Measurements from ENCODE around the gene KMT2B.

Gene KMT2B

GRCh38 chr19:35731779-35732405 lies 14.1 kb downstream of the KMT2B start:
- TF ChIP-seq CTCF (IDR thresholded peaks at IDR 0.05): no peak

GRCh38 chr19:35732540-35733179 lies 14.9 kb downstream of the KMT2B start:
- no peak for TF ChIP-seq CTCF (IDR thresholded peaks at IDR 0.05)

- no peak for TF ChIP-seq CTCF (IDR thresholded peaks at IDR 0.05)
Observed at GRCh38 chr19:35733180-35734125, 15.7 kb downstream of the KMT2B start.

- no peak for TF ChIP-seq CTCF (IDR thresholded peaks at IDR 0.05)
Observed at GRCh38 chr19:35734273-35734672, 16.5 kb downstream of the KMT2B start.

GRCh38 chr19:35734889-35735288 lies 17.1 kb downstream of the KMT2B start:
- no peak for TF ChIP-seq CTCF (IDR thresholded peaks at IDR 0.05)

GRCh38 chr19:35736913-35737886 lies 19.4 kb downstream of the KMT2B start:
- no peak for TF ChIP-seq CTCF (IDR thresholded peaks at IDR 0.05)

All from LNCAP (cell line).